ENCODE results near the gene CD2BP2. TPM values are rescaled to one million over a fixed set of nuclear protein-coding genes. Genes with fewer than 3 reads are reported as not detected.
A peak's percentile ranks its signal among the peaks of the same experiment; 100 is the strongest.

CD2BP2 gene
- total RNA-seq, 1 experiment from 2014 or later, result 65.6 TPM

DNA sequence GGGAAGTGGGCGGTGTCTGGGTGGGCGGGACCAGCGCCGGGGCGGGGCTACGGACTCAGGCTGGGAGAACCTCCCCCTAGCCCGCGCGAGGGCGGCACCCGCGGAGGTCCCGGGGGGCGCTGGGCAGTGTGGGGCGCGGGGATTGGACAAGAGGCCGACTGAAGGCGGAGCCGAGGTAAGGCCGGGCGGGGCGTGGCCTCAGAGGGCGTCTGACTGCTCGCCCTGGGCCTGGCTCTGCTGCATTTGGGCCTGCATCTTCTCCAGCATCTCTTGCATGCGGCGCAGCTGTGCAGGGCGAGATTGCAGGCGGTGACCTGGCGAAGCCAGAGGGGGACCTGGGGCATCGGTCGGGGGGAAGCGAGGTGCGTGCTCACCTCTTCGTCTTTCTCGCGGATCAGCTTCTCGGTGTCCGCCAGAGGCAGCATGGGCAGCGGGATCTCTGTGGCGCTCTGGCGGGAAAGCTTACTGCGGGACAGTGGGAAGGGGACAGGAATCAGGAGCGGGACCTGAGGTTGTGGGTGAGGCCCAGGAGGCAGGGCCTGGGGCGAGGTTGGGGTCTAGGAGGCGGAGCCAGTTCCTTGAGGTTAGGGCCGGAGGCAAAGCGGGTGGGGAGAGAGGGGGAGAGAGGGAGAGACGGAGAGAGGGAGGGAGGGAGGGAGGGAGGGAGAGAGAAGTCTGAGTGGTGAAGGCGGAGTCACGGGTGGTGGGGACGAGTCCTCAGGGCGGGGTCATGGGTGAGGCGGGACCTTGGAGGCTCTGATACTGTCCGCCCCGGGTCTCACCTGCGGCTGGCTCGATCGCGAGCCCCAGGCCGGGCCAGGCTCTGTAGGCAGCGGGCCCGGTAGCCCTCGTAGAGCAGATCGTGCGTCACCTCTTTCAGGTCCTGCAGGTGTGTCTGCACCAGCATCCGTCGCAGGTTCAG lies 23.4 kb upstream of the CD2BP2 start:
- DNase-seq (ENCODE audit: low read depth), result peak; percentile 97

DNA sequence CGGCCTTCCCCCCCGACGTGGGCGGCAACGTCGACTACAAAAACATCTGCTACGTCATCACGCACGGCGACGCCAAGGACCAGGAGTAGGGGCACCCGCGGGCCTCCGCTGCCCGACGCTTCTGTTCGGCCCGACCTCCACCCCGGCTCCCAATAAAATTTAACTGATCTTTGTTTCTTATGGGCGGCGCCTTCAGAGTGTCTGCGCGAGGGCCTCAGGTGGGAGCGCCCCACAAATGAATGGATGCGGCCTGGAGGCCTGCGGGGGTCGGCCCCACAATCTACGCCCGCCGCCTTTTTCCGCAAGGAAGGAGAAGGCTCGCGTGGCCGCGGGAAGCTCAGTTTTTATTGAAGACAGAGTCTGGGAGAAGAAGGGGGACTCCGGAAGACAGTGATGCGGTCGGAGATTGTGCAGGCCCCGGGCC lies 22.7 kb upstream of the CD2BP2 start:
- DNase-seq (ENCODE audit: low read depth), result peak; percentile 74

- no peak for DNase-seq (ENCODE audit: low read depth)
These were observed 22.1 kb upstream of the CD2BP2 start for GRCh38 chr16:30377050-30377811.

- no peak for DNase-seq (ENCODE audit: low read depth)
These were observed 21.4 kb upstream of the CD2BP2 start for GRCh38 chr16:30376461-30376902.

DNA sequence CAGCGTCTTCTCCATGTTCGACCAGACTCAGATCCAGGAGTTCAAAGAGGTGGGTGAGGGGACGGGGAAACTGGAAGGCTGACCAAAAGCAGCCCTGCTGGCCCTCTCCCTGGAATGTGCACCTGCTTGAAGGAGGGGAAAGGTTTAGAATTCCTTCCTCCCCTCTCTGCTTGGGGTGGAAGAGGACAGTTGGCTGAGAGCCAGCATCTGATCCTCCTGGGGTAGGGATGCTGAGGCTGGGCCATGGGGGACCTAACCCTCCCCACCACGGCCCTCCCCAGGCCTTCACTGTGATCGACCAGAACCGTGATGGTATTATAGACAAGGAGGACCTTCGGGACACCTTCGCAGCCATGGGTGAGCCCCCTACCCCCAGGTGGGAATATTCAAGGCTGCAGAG lies 20.8 kb upstream of the CD2BP2 start:
- no peak for DNase-seq (ENCODE audit: low read depth)

DNA sequence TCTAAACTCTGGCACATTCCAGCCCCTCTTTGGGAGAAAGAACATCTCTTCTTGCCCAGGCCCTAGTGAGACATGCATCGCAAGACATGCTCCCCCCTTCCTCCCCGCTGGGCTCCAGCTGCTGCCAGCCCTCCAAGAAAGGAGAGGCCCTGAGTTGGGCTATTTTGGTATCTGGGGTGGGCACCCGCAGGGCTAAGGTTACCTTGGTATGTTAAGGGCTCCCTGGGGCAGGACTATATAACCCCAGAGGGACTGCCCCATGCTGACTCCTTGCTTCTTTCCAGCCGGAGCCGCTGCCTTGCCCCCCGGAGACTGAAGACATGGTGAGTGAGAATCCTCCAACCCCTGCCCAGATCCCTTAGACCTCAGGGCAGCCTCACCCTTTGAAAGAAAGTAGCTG lies 19.4 kb upstream of the CD2BP2 start, which contains the start of gene MYL11:
MYL11 (plus strand) TSS at position 265 of the 400 bp plus-strand sequence; CDS start at position 321, 56 bp downstream.
- no peak for DNase-seq (ENCODE audit: low read depth)

GRCh38 chr16:30372725-30373124 lies 17.6 kb upstream of the CD2BP2 start:
- DNase-seq (ENCODE audit: low read depth), result no peak

DNA sequence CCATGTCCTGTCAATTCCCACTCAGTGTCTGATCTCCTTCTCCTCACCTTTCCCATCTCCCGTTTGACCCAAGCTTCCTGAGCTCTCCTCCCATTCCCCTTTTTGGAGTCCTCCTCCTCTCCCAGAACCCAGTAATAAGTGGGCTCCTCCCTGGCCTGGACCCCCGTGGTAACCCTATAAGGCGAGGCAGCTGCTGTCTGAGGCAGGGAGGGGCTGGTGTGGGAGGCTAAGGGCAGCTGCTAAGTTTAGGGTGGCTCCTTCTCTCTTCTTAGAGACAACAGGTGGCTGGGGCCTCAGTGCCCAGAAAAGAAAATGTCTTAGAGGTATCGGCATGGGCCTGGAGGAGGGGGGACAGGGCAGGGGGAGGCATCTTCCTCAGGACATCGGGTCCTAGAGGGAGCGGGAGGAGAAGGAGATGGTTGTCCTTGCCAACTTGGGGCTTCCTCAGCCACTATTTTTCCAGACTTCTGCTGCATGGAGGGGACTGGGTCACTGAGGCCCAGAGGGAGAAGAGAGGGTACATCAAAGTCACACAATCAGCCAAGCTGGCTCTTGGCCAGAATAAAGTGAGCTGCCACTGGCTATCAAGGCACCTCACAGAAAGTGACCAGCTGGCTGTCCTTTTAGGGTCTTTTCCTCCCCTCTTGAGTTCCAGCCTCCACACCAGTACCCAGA lies 17.1 kb upstream of the CD2BP2 start:
- DNase-seq (ENCODE audit: low read depth), result peak; percentile 55

DNA sequence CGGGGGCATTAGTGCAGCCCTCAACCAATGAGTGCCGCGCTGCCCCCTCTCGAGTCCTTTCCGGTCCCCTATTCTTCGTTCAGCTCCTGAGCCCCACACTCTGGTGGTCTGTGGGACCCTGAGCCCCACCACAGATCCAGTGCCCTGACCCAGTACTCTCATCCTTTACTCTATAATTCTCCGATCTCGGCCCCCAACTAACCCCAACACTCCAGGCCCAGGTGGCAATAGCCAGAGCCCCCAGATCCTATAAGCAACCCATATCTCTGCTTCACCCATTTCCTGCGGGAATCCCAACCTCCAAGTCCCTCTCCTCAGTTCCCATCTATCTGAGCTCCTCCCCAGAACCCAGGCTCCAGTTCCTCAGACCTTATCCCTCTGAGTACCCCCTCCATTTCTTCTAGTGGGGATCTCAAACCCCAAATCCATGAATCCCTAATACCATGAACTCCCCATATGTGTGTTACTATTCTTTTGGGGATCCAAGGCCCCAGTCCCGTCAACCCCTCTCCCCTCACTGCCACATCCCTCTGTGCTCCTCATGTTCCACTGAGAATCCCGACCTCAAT lies 16.2 kb upstream of the CD2BP2 start:
- DNase-seq (ENCODE audit: low read depth), result no peak

- DNase-seq (ENCODE audit: low read depth), result peak; percentile 100
These were observed 15.5 kb upstream of the CD2BP2 start, which contains the start of gene TBC1D10B for GRCh38 chr16:30370456-30371247. TSS of gene TBC1D10B (minus strand) at chr16:30370494. CDS start at chr16:30370183, 311 bp downstream.

DNA sequence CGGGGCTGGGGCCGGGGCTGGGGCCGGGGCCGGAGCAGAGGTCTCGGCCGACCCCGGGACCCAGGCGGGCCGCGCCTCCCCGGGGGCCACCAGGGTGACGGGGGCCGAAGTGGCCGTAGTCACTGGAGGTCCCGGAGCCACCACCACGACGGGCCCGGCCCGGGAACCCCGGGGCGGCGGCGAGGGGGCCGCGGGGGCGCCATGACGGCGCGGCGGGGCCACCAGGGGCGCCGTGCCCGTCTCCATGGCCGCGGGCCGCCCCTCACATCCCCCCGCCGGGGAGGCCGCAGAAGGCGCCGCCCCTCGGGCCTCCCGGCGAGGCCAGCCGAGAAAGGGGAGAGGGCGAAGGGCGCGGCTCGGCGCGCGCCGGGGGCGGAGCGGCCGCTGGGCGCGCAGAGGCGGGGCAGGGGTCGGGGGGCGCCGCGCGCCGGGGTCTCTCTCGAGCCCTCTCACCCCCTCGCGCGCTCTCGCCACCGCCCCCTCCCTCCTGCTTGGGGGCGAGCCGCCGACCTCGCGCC lies 14.9 kb upstream of the CD2BP2 start:
- DNase-seq (ENCODE audit: low read depth), result no peak

DNA sequence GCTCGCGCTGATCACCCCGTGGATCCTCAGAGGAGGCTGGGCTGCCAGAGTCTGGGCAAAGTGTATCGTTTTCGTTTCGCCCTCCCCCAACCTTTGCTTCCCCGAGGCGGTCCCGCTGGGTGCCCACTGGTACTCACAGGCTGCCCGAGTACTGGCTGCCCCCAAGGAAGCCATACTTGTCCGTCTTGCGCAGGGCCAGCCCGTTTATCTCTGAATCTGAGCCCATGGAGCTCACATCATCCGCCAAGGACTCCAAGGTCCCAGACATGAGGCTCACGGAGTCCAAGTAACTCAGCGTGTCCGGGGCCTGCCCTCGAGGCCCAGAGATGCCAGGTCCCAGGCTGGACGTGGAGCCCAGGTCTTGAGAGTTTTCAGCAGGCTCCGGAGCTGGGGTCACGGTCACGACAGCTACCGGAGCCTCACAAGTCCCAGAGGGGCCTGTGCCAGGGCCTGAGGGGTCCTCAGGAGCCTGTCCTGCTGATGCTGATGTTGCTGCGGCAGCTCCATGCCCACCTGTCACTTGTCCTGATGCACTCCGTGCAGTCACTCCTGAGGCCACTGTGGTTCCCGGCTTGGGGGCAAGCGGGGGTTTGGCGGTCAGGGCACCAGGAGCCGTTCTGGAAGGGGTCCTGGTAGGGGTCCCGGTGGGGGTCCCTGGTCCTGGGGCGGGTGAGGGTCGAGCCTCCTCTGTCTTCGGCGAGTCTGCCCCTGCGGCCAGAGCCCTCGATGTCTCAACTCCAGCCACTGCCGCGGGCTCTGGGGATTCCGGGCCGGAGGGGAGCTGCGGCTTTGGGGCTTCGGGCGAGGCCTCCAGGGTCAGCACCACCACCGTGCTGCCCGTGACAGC lies 14.2 kb upstream of the CD2BP2 start:
- DNase-seq (ENCODE audit: low read depth), result no peak

- DNase-seq (ENCODE audit: low read depth), result no peak
These were observed 13.6 kb upstream of the CD2BP2 start for GRCh38 chr16:30368792-30369090.

- DNase-seq (ENCODE audit: low read depth), result peak; percentile 49
These were observed 13.1 kb upstream of the CD2BP2 start for GRCh38 chr16:30368122-30368791.

GRCh38 chr16:30367349-30368009 lies 12.4 kb upstream of the CD2BP2 start:
- DNase-seq (ENCODE audit: low read depth), result no peak

DNA sequence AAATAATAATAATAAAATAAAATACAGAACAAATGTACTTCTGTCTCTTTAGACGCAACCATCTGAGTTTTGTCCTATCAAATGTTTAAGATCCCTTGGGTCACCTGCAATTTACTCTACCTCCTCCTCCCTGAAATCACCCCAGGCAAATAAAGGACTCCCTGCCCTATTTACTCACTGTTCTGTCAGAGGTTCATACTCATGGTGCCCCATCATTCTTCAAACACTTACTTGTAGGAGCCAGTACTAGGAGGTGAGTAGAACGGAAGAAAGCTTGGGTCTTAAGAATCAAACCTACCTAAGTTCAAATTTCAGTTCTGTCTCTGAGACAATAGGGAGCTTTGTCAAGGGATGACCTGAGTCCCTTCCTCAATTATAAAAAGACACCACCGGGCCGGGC lies 11.4 kb upstream of the CD2BP2 start:
- no peak for DNase-seq (ENCODE audit: low read depth)

DNA sequence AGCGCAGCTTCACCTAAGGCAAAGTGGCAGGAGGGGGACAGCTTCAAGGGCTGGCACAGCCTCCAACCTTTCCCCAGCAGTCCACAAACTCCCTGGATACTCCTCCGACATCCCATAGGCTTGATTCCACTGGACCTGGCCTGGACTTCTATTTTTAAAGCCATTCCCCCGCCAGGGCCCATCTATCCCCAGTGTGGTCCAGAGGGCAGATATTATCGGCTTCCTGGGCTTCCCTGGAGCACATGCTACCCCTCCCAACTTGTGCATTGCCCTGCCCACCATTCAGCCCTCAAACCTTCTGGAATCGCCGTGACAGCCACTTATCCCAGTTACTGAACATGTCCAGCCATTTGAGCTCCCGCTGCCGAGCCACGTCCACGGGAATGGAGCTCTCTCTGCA lies 10.1 kb upstream of the CD2BP2 start:
- DNase-seq (ENCODE audit: low read depth), result no peak

GRCh38 chr16:30361180-30361579 lies 6.1 kb upstream of the CD2BP2 start:
- DNase-seq (ENCODE audit: low read depth), result no peak

DNA sequence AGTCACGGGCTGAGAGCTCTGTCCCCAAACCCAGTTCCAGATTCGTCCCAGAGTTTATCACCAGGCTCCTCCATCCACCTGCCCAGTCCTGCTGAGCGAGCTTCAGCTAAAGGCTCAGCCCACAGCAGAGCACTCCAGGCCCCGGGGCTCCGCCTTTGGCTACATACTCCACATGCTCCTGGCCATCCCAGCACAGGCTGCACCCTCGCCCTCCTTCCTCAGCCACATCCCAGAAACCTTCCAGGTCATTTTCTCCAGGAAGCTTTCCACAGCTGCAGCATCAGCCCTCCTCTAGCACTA lies 4.7 kb upstream of the CD2BP2 start:
- no peak for DNase-seq (ENCODE audit: low read depth)

All from LHCN-M2 (cell line).